DMS 273 (cell line): ENCODE results near the gene FGF21.
"Not testable (repeated sequence)": the region's sequence is repeated elsewhere in the genome, so short reads cannot be mapped to it uniquely, and the experiment has no call there.

Experiments used
- DNase-seq: peaks from one replicate; lab custom pipeline; 2025; ENCODE audit not compliant: unreplicated experiment; lab: John Stamatoyannopoulos, UW

Gene FGF21

GRCh38 chr19:48751845-48752495 is 3.4 kb upstream of the FGF21 start:
- no peak for DNase-seq

GRCh38 chr19:48752496-48753365 is 2.6 kb upstream of the FGF21 start, which contains the start of gene FUT1:
FUT1 (minus strand) TSS chr19:48752641; CDS start chr19:48751281, 1,360 bp downstream.
- peak; percentile 76 for DNase-seq

- DNase-seq = no peak
Measured at GRCh38 chr19:48755787-48756186, 463 bp downstream of the FGF21 start.

- no peak for DNase-seq
Measured at GRCh38 chr19:48756212-48756611, 888 bp downstream of the FGF21 start.

GRCh38 chr19:48756686-48757085 is 1.4 kb downstream of the FGF21 start:
- DNase-seq = no peak

- no peak for DNase-seq
Measured at GRCh38 chr19:48757089-48757675, 1.9 kb downstream of the FGF21 start.

GRCh38 chr19:48757741-48758144 is 2.4 kb downstream of the FGF21 start:
- no peak for DNase-seq

- no peak for DNase-seq
Measured at GRCh38 chr19:48760504-48761205, 5.3 kb downstream of the FGF21 start.

GRCh38 chr19:48765816-48766215 is 10.5 kb downstream of the FGF21 start:
- DNase-seq = not testable (repeated sequence)

GRCh38 chr19:48768171-48768753 is 12.9 kb downstream of the FGF21 start:
- DNase-seq = not testable (repeated sequence)

- no peak for DNase-seq
Measured at GRCh38 chr19:48768994-48769713, 13.8 kb downstream of the FGF21 start.

GRCh38 chr19:48770266-48770665 is 14.9 kb downstream of the FGF21 start:
- no peak for DNase-seq

GRCh38 chr19:48770734-48771472 is 15.6 kb downstream of the FGF21 start:
- DNase-seq = no peak

GRCh38 chr19:48772503-48772953 is 17.2 kb downstream of the FGF21 start:
- no peak for DNase-seq

GRCh38 chr19:48777139-48777538 is 21.8 kb downstream of the FGF21 start:
- DNase-seq = no peak

GRCh38 chr19:48777720-48778119 is 22.4 kb downstream of the FGF21 start:
- no peak for DNase-seq

GRCh38 chr19:48779636-48780035 is 24.3 kb downstream of the FGF21 start:
- no peak for DNase-seq

- no peak for DNase-seq
Measured at GRCh38 chr19:48780631-48781391, 25.5 kb downstream of the FGF21 start.

GRCh38 chr19:48784527-48784926 is 29.2 kb downstream of the FGF21 start:
- DNase-seq = no peak
